Tibial nerve (tissue), 4 donors: Measurements from ENCODE around the gene NRSN2.

Experiments
- CTCF ChIP-seq, 5 experiments: fragments of 200-600 bp in 3 of 5; fragments of 450-650 bp in 2 of 5; sonication (generic) in 3 of 5; IDR thresholded peaks; one replicate each; pipeline ENCODE4 v1.5.1; 2016 to 2019; ENCODE audit warnings: antibody characterized with exemption in 5 of 5, mild to moderate bottlenecking in 3 of 5, moderate library complexity in 2 of 5
- EP300 ChIP-seq, 2 donors: sonication (generic); formaldehyde crosslinking; IDR thresholded peaks; one replicate each; pipeline ENCODE4 v1.6.1; 2017; ENCODE audit warnings: antibody characterized with exemption in 2 of 2, mild to moderate bottlenecking in 1 of 2
- POLR2A ChIP-seq, 2 donors: fragments of 450-650 bp; IDR thresholded peaks; one replicate each; pipeline ENCODE4 v1.6.1; 2017; ENCODE audit warnings: antibody characterized with exemption in 2 of 2, mild to moderate bottlenecking in 2 of 2, moderate library complexity in 2 of 2

- TF ChIP-seq EP300 (IDR thresholded peaks at IDR 0.05) (no peak), CTCF (IDR thresholded peaks at IDR 0.05) (no peak), POLR2A (IDR thresholded peaks at IDR 0.05) (no peak)
These were observed 775 bp upstream of the NRSN2 start for GRCh38 chr20:346033-346639.
